ENCODE data around the gene PUSL1. TPM values are rescaled to one million over a fixed set of nuclear protein-coding genes. Genes with fewer than 3 reads are reported as not detected.

The PUSL1 gene
- total and polyA plus RNA-seq, 2 donors (not counting 3 experiments of a cell fraction or from before 2014, with no cell fraction given): 18.8 to 27.3 TPM

- Histone ChIP-seq H3K9ac (replicated peaks; ENCODE audit: extremely low read depth, insufficient read depth, low read length) (no peak overlapping the region), H4K20me1 (replicated peaks; ENCODE audit: control insufficient read depth, extremely low read depth, insufficient read depth, low read length) (no peaks in the 10 kb centered on the region), H3K27me3 (ENCODE audit: control insufficient read depth in 2 of 2, insufficient read depth in 2 of 2, low read length in 2 of 2) (no peaks in the 10 kb centered on the region), H3K79me2 (ENCODE audit: control insufficient read depth, insufficient read depth, low read length) (no peaks in the 10 kb centered on the region), H3K4me3 (replicated peaks in 1 of 3; ENCODE audit: insufficient read depth in 1 of 3, low read depth in 1 of 3, low read length in 3 of 3) (no peak overlapping the region), H3K4me2 (ENCODE audit: insufficient read depth, low read length) (no peak overlapping the region), H3K9me1 (replicated peaks; ENCODE audit: control insufficient read depth, extremely low read depth, insufficient read depth, low read length) (no peaks in the 10 kb centered on the region), H3K36me3 (ENCODE audit: control insufficient read depth in 2 of 2, extremely low read depth in 1 of 2, insufficient read depth in 2 of 2, low read length in 2 of 2) (no peaks in the 10 kb centered on the region), H2AFZ (ENCODE audit: low read depth, low read length) (no peak overlapping the region), H3K9me3 (replicated peaks; ENCODE audit: control insufficient read depth, insufficient read depth, low read length) (no peaks in the 10 kb centered on the region), H3K4me1 (ENCODE audit: control insufficient read depth, extremely low read depth, insufficient read depth, low read length) (no peaks in the 10 kb centered on the region), H3K27ac (ENCODE audit: insufficient read depth, low read depth, low read length) (no peak overlapping the region)
- ChIA-PET CTCF (interaction anchor here (0.6 to 5.5 kb wide), 2 partner anchors 174 to 309 kb away, joined by 3 to 286 read pairs; no protein-coding TSS in a partner anchor), POLR2A (no interaction called here)
- no peak for DNase-seq (ENCODE audit: low read depth, low spot score)
- intact Hi-C loops (cut with micrococcal nuclease) (no loop called here), dilution Hi-C loops (cut with MboI; ENCODE audit: extremely low pct_ligation_motif_present, low sequenced_read_pairs) (no loop called here)
- no TSS peak for BruUV-seq (replicated peaks)
- no peak for FAIRE-seq
- TF ChIP-seq EZH2 (IDR thresholded peaks at IDR 0.05; ENCODE audit: borderline replicate concordance, low read depth, low read length, severe bottlenecking) (no peak), CTCF (IDR thresholded peaks at IDR 0.05; ENCODE audit: extremely low read depth in 1 of 2, insufficient read depth in 1 of 2, low read depth in 1 of 2, low read length in 2 of 2) (no peak), MYC (IDR thresholded peaks at IDR 0.05; ENCODE audit: low read depth, low read length) (no peak), GATA2 (IDR thresholded peaks at IDR 0.05; ENCODE audit: insufficient read depth, insufficient read length, low read depth, low read length) (no peak), JUN (IDR thresholded peaks at IDR 0.05; ENCODE audit: borderline replicate concordance, insufficient read depth, insufficient read length, low read depth) (no peak), POLR2A (IDR thresholded peaks at IDR 0.05; ENCODE audit: low read depth, low read length) (no peak)
These were observed 14.8 kb upstream of the PUSL1 start for GRCh38 chr1:1293263-1294249.
